Measurements from ENCODE around the gene OR2L5. TPM values are rescaled to one million over a fixed set of nuclear protein-coding genes. Genes with fewer than 3 reads are reported as not detected.

OR2L5 gene
- total RNA-seq, 2 experiments from 2014 or later = not detected

- no peaks in the 10 kb centered on the region for H3K9me3 ChIP-seq (ENCODE audit: control insufficient read depth in 1 of 2, insufficient read depth in 1 of 2, low read length in 2 of 2)
- no peak overlapping the region for H3K27ac Mint-ChIP-seq
- no peaks in the 10 kb centered on the region for H3K4me1 Mint-ChIP-seq (ENCODE audit: low read depth)
- no peak overlapping the region for H3K4me3 ChIP-seq (ENCODE audit: low read length)
- CTCF ChIA-PET = no interaction called here
- no peaks in the 10 kb centered on the region for H3K36me3 ChIP-seq (ENCODE audit: insufficient read depth, low read length)
- no peak for TF ChIP-seq CTCF (IDR thresholded peaks at IDR 0.05)
- H3K4me3 Mint-ChIP-seq = no peak overlapping the region
- no peaks in the 10 kb centered on the region for H3K27me3 Mint-ChIP-seq
- DNase-seq (no peak), ATAC-seq (ENCODE audit: poor library complexity) (no peak)
- no peaks in the 10 kb centered on the region for H3K4me1 ChIP-seq (ENCODE audit: insufficient read depth, low read length)
- no peaks in the 10 kb centered on the region for H3K27me3 ChIP-seq (ENCODE audit: control insufficient read depth in 1 of 2, insufficient read depth in 2 of 2, low read length in 2 of 2)
- peaks cover 5% of the 10 kb centered on the region for H3K9me3 Mint-ChIP-seq
- peaks cover 13% of the 10 kb centered on the region for H3K36me3 Mint-ChIP-seq (ENCODE audit: low read depth)
- intact Hi-C loops (cut with DNase I, micrococcal nuclease) = no loop called here
- POLR2A ChIA-PET = no interaction called here
- H3K27ac ChIP-seq (ENCODE audit: low read depth in 1 of 2, low read length in 2 of 2) = no peak overlapping the region
Measured at GRCh38 chr1:247992986-247993385, 20.5 kb upstream of the OR2L5 start.

- POLR2A ChIA-PET = no interaction called here
- ATAC-seq (ENCODE audit: poor library complexity) (no peak), DNase-seq (no peak)
- TF ChIP-seq CTCF (IDR thresholded peaks at IDR 0.05) = no peak
- H3K9me3 Mint-ChIP-seq = peaks cover 2% of the 10 kb centered on the region
- H3K9me3 ChIP-seq (ENCODE audit: control insufficient read depth in 1 of 2, insufficient read depth in 1 of 2, low read length in 2 of 2) = peaks cover 0 to 3% of the 10 kb centered on the region in 2 experiments
- intact Hi-C loops (cut with DNase I, micrococcal nuclease) = no loop called here
- H3K4me3 ChIP-seq (ENCODE audit: low read length) = no peak overlapping the region
- H3K4me3 Mint-ChIP-seq = no peak overlapping the region
- no peaks in the 10 kb centered on the region for H3K4me1 Mint-ChIP-seq (ENCODE audit: low read depth)
- CTCF ChIA-PET = no interaction called here
- no peak overlapping the region for H3K27ac ChIP-seq (ENCODE audit: low read depth in 1 of 2, low read length in 2 of 2)
- H3K27me3 Mint-ChIP-seq = no peaks in the 10 kb centered on the region
- H3K27ac Mint-ChIP-seq = no peak overlapping the region
- no peaks in the 10 kb centered on the region for H3K36me3 ChIP-seq (ENCODE audit: insufficient read depth, low read length)
- no peaks in the 10 kb centered on the region for H3K27me3 ChIP-seq (ENCODE audit: control insufficient read depth in 1 of 2, insufficient read depth in 2 of 2, low read length in 2 of 2)
- H3K36me3 Mint-ChIP-seq (ENCODE audit: low read depth) = peaks cover 9% of the 10 kb centered on the region
- no peaks in the 10 kb centered on the region for H3K4me1 ChIP-seq (ENCODE audit: insufficient read depth, low read length)
Measured at GRCh38 chr1:247998811-247999210, 14.6 kb upstream of the OR2L5 start.

GRCh38 chr1:248000169-248000568 is 13.3 kb upstream of the OR2L5 start:
- Mint-ChIP-seq H3K9me3 (no peaks in the 10 kb centered on the region), H3K27me3 (no peaks in the 10 kb centered on the region), H3K27ac (no peak overlapping the region), H3K4me1 (ENCODE audit: low read depth) (no peaks in the 10 kb centered on the region), H3K4me3 (no peak overlapping the region), H3K36me3 (ENCODE audit: low read depth) (peaks cover 10% of the 10 kb centered on the region)
- no peak for ATAC-seq (ENCODE audit: poor library complexity)
- H3K4me3 ChIP-seq (ENCODE audit: low read length) = no peak overlapping the region
- no peak overlapping the region for H3K27ac ChIP-seq (ENCODE audit: low read depth in 1 of 2, low read length in 2 of 2)
- no peaks in the 10 kb centered on the region for H3K4me1 ChIP-seq (ENCODE audit: insufficient read depth, low read length)
- TF ChIP-seq CTCF (IDR thresholded peaks at IDR 0.05) = no peak
- no peak for DNase-seq
- ChIA-PET CTCF (no interaction called here), POLR2A (no interaction called here)
- H3K27me3 ChIP-seq (ENCODE audit: control insufficient read depth in 1 of 2, insufficient read depth in 2 of 2, low read length in 2 of 2) = no peaks in the 10 kb centered on the region
- peaks cover 0 to 3% of the 10 kb centered on the region in 2 experiments for H3K9me3 ChIP-seq (ENCODE audit: control insufficient read depth in 1 of 2, insufficient read depth in 1 of 2, low read length in 2 of 2)
- H3K36me3 ChIP-seq (ENCODE audit: insufficient read depth, low read length) = no peaks in the 10 kb centered on the region
- intact Hi-C loops (cut with DNase I, micrococcal nuclease) = no loop called here

Data from CD4-positive, alpha-beta T cell (primary cell).